ENCODE results near the gene ACSM2A. TPM values are rescaled to one million over a fixed set of nuclear protein-coding genes. Genes with fewer than 3 reads are reported as not detected.

The ACSM2A gene
- total and polyA plus RNA-seq, 2 of the 4 experiments (the other 2 are of a cell fraction): not detected

- Histone ChIP-seq H2BK5ac (ENCODE audit: low read depth, low read length, poor library complexity, severe bottlenecking) (no peak overlapping the region), H3K18ac (ENCODE audit: low read depth, low read length) (no peak overlapping the region), H3K79me1 (ENCODE audit: low read depth in 1 of 2, low read length in 2 of 2) (no peaks in the 10 kb centered on the region), H4K91ac (ENCODE audit: insufficient read depth, low read depth, low read length) (no peak overlapping the region), H3K9me3 (ENCODE audit: control insufficient read depth, insufficient read depth, low read length) (peaks cover 4% of the 10 kb centered on the region; the same call in 1 of the 2 replicates), H3K9ac (ENCODE audit: low read depth, low read length) (no peak overlapping the region), H4K20me1 (ENCODE audit: insufficient read depth, low read length) (no peaks in the 10 kb centered on the region), H3K56ac (ENCODE audit: extremely low read depth, insufficient read depth, low read length) (no peak overlapping the region), H3K36me3 (ENCODE audit: control insufficient read depth, insufficient read depth, low read length) (no peaks in the 10 kb centered on the region), H2AFZ (replicated peaks; ENCODE audit: low read length, poor library complexity) (no peak overlapping the region), H3K4me1 (ENCODE audit: control insufficient read depth, insufficient read depth, low read length) (no peaks in the 10 kb centered on the region), H3K14ac (replicated peaks; ENCODE audit: low read depth, low read length) (no peak overlapping the region), H3K4me2 (ENCODE audit: low read depth, low read length) (no peak overlapping the region), H3K23ac (ENCODE audit: low read depth, low read length) (no peak overlapping the region), H3K9me1 (ENCODE audit: insufficient read depth, low read length) (no peaks in the 10 kb centered on the region), H2AK9ac (replicated peaks; ENCODE audit: low read depth, low read length, poor library complexity) (no peak overlapping the region), H2AK5ac (ENCODE audit: low read depth, low read length) (no peak overlapping the region), H4K8ac (ENCODE audit: low read depth in 2 of 2, low read length in 2 of 2) (no peak overlapping the region), H3K27me3 (ENCODE audit: control insufficient read depth, insufficient read depth, low read length) (no peaks in the 10 kb centered on the region), H2BK120ac (ENCODE audit: low read depth, low read length) (no peak overlapping the region), H3K4ac (ENCODE audit: low read depth, low read length) (no peak overlapping the region), H2BK20ac (ENCODE audit: low read depth, low read length) (no peak overlapping the region), H3K4me3 (ENCODE audit: insufficient read depth, low read depth, low read length) (no peak overlapping the region), H3K27ac (ENCODE audit: insufficient read depth, low read length) (no peak overlapping the region), H4K5ac (ENCODE audit: low read depth, low read length) (no peak overlapping the region), H2BK15ac (ENCODE audit: low read depth, low read length) (no peak overlapping the region)
- ChIA-PET POLR2A (ENCODE audit: unreplicated experiment) (no interaction called here), CTCF (no interaction called here)
- dilution Hi-C loops (cut with HindIII; ENCODE audit: low sequenced_read_pairs, unreplicated experiment): no loop called here
- WGBS, 2 experiments (ENCODE audit: extremely low coverage in 2 of 2, insufficient read length in 1 of 2): no CpG with 5 or more reads among the region's 2 CpGs
- BruUV-seq (replicated peaks): no TSS peak
- ATAC-seq (ENCODE audit: low read depth) (no peak), DNase-seq (no peak)
- TF ChIP-seq, protein P1, sequence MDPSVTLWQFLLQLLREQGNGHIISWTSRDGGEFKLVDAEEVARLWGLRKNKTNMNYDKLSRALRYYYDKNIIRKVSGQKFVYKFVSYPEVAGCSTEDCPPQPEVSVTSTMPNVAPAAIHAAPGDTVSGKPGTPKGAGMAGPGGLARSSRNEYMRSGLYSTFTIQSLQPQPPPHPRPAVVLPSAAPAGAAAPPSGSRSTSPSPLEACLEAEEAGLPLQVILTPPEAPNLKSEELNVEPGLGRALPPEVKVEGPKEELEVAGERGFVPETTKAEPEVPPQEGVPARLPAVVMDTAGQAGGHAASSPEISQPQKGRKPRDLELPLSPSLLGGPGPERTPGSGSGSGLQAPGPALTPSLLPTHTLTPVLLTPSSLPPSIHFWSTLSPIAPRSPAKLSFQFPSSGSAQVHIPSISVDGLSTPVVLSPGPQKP (IDR thresholded peaks at IDR 0.05; ENCODE audit: borderline replicate concordance, low read depth, low read length): no peak
- no peak for TF ChIP-seq SMC3 (IDR thresholded peaks at IDR 0.05; ENCODE audit: low read depth, low read length)
- in situ Hi-C loops (cut with MboI; ENCODE audit: low sequenced_read_pairs): no loop called here
- intact Hi-C loops (cut with micrococcal nuclease): no loop called here
Observed at GRCh38 chr16:20411055-20411454, 40.3 kb upstream of the ACSM2A start.
